Peyer's patch (tissue), 4 donors: Measurements from ENCODE around the gene HOXB5.

ENCODE experiments used
- CTCF ChIP-seq, 6 experiments: fragments of 450-650 bp in 4 of 6; fragments of 200-600 bp in 2 of 6; sonication (generic) in 1 of 6; IDR thresholded peaks; one replicate each; pipeline ENCODE4 v1.5.1; 2017 to 2019; ENCODE audit warnings: antibody characterized with exemption in 6 of 6, mild to moderate bottlenecking in 3 of 6, moderate library complexity in 1 of 6
- POLR2A ChIP-seq, 2 donors: fragments of 450-650 bp; IDR thresholded peaks; one replicate each; pipeline ENCODE4 v1.5.1; 2017; ENCODE audit warnings: antibody characterized with exemption in 2 of 2, mild to moderate bottlenecking in 2 of 2, moderate library complexity in 2 of 2

- TF ChIP-seq CTCF (IDR thresholded peaks at IDR 0.05) (no peak), POLR2A (IDR thresholded peaks at IDR 0.05) (no peak)
Measured at GRCh38 chr17:48556229-48556575, 37.4 kb downstream of the HOXB5 start.
